Measurements from ENCODE around the gene FOXL1. TPM values are rescaled to one million over a fixed set of nuclear protein-coding genes. Genes with fewer than 3 reads are reported as not detected.

The FOXL1 gene
- total RNA-seq, 2 donors from 2014 or later = 0.37 TPM; not detected in 1

DNA sequence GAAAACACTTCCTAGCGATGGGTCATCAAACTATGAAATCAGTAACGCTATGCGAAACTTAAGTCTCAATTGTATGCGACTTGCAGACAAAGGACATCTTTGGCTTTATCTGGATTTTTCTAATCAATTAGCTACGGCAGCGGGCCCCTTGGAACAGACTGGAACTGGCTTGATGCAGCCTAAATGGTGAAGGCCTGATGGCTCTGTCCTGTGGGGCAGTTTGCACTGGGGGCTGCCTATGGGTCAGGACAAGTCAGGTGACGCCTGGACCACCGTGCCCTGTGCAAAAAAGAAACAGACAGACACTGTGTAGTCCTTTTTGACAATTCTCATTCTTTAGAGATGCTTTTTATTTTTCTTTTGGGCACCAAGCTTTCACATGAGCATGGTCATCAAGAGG, 45.3 kb upstream of the FOXL1 start:
- Mint-ChIP-seq H3K27me3 (ENCODE audit: insufficient read depth) (no peaks in the 10 kb centered on the region), H3K4me1 (no peaks in the 10 kb centered on the region), H3K4me3 (no peak overlapping the region), H3K27ac (no peak overlapping the region), H3K36me3 (ENCODE audit: low read depth) (peaks cover 1% of the 10 kb centered on the region), H3K9me3 (no peaks in the 10 kb centered on the region)
- no peak overlapping the region for H3K9ac ChIP-seq (ENCODE audit: extremely low read depth, low read length, poor library complexity, severe bottlenecking)
- H3K9me3 ChIP-seq (ENCODE audit: control insufficient read depth, low read length) = no peaks in the 10 kb centered on the region
- no peaks in the 10 kb centered on the region for H3K4me1 ChIP-seq (ENCODE audit: control insufficient read depth, insufficient read depth, low read length)
- H3K27ac ChIP-seq (ENCODE audit: low read depth, low read length) = no peak overlapping the region
- H3K36me3 ChIP-seq (ENCODE audit: control insufficient read depth, insufficient read depth, low read length) = peaks cover 6% of the 10 kb centered on the region
- H3K27me3 ChIP-seq (ENCODE audit: control insufficient read depth, insufficient read depth, low read length, poor library complexity, severe bottlenecking) = no peaks in the 10 kb centered on the region
- no peak for DNase-seq
- H3K4me3 ChIP-seq (ENCODE audit: low read length) = no peak overlapping the region
- WGBS, 2 experiments (ENCODE audit: insufficient coverage in 1 of 2, insufficient read length in 1 of 2) = 90 to 93% methylated on average over 8 of the region's 8 CpGs
- TF ChIP-seq, protein P1, sequence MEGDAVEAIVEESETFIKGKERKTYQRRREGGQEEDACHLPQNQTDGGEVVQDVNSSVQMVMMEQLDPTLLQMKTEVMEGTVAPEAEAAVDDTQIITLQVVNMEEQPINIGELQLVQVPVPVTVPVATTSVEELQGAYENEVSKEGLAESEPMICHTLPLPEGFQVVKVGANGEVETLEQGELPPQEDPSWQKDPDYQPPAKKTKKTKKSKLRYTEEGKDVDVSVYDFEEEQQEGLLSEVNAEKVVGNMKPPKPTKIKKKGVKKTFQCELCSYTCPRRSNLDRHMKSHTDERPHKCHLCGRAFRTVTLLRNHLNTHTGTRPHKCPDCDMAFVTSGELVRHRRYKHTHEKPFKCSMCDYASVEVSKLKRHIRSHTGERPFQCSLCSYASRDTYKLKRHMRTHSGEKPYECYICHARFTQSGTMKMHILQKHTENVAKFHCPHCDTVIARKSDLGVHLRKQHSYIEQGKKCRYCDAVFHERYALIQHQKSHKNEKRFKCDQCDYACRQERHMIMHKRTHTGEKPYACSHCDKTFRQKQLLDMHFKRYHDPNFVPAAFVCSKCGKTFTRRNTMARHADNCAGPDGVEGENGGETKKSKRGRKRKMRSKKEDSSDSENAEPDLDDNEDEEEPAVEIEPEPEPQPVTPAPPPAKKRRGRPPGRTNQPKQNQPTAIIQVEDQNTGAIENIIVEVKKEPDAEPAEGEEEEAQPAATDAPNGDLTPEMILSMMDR (conservative IDR thresholded peaks at IDR 0.05) = no peak

DNA sequence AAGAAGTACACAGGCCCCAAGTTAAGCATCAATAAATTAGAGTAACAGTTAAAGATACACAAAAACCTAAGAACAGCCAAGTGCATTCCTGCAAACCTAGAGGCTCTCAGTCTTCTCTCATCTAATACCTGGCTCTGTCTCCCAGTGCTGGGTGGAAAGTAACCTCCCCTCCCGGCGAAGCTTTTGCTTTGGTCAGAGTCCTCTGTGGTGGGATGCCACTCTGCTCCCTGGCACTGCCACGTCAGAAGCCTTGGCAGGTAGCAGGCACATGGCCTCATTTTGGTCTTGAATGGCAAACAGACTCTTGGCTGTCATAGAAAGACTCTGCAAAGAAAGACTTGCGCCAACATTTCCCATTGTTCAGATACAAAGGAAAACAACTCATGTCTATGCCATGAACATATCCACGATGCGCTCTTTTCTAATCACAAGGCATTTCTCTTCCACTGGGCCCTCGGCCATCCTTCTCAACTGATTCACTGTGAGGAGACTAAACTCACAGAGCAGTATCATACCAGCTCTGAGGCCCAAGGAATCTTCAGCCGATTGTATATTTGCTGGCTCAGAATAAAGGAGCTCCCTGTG, 44.5 kb upstream of the FOXL1 start:
- no peaks in the 10 kb centered on the region for H3K27me3 ChIP-seq (ENCODE audit: control insufficient read depth, insufficient read depth, low read length, poor library complexity, severe bottlenecking)
- no peaks in the 10 kb centered on the region for H3K9me3 ChIP-seq (ENCODE audit: control insufficient read depth, low read length)
- Mint-ChIP-seq H3K36me3 (ENCODE audit: low read depth) (peaks cover 1% of the 10 kb centered on the region), H3K4me3 (no peak overlapping the region), H3K27ac (no peak overlapping the region), H3K4me1 (no peaks in the 10 kb centered on the region), H3K27me3 (ENCODE audit: insufficient read depth) (no peaks in the 10 kb centered on the region), H3K9me3 (no peaks in the 10 kb centered on the region)
- no peak for DNase-seq
- H3K27ac ChIP-seq (ENCODE audit: low read depth, low read length) = no peak overlapping the region
- TF ChIP-seq, protein P1 (conservative IDR thresholded peaks at IDR 0.05) = no peak
- H3K4me1 ChIP-seq (ENCODE audit: control insufficient read depth, insufficient read depth, low read length) = no peaks in the 10 kb centered on the region
- no peak overlapping the region for H3K9ac ChIP-seq (ENCODE audit: extremely low read depth, low read length, poor library complexity, severe bottlenecking)
- 91 to 95% methylated on average over 7 to 8 of the region's 8 CpGs for WGBS, 2 experiments (ENCODE audit: insufficient coverage in 1 of 2, insufficient read length in 1 of 2)
- H3K36me3 ChIP-seq (ENCODE audit: control insufficient read depth, insufficient read depth, low read length) = peaks cover 8% of the 10 kb centered on the region
- no peak overlapping the region for H3K4me3 ChIP-seq (ENCODE audit: low read length)

DNA sequence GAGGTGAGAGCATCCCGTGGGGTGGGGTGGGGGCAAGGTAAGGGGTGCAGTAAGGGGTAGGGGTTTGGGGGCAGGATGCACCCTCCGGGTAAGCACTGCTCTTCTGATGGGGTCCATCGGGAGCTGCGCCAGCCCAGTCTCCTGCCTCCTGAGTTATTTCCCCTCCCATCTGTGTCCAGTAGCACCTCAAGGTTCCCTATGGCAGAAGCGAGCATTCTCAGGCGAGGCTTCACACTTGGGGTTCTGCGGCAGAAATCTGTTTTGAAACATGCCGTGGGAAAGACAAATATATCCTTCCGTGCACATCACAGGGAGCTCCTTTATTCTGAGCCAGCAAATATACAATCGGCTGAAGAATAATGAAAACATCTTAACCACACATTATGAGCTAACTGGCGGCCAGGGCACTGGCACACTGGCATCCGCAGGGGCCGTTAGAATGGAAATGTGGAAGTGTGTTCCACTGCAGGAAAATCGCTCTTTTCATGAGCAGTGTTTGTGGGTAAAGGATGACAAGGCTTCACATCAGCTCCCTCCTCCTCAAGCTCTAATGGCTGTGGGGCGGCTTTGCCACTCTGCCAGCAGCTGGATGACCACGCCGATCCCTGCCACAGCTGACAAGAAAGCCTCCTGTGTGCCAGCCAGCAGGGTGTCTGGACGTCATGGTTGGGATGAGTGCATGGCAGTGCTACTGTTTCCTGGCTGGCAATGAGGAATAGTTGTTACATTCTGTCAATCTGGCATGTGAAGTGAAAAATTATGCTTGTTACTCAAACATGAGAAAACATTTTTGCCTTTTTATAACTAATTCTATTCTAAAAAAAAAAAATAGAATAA, 43.4 kb upstream of the FOXL1 start:
- DNase-seq = no peak
- H3K36me3 Mint-ChIP-seq (ENCODE audit: low read depth) = no peaks in the 10 kb centered on the region
- H3K27me3 ChIP-seq (ENCODE audit: control insufficient read depth, insufficient read depth, low read length, poor library complexity, severe bottlenecking) = no peaks in the 10 kb centered on the region
- no peaks in the 10 kb centered on the region for H3K4me1 Mint-ChIP-seq
- peaks cover 14% of the 10 kb centered on the region for H3K36me3 ChIP-seq (ENCODE audit: control insufficient read depth, insufficient read depth, low read length)
- H3K4me3 Mint-ChIP-seq = no peak overlapping the region
- WGBS, 2 experiments (ENCODE audit: insufficient coverage in 1 of 2, insufficient read length in 1 of 2) = 88 to 93% methylated on average over 13 to 18 of the region's 18 CpGs
- H3K27me3 Mint-ChIP-seq (ENCODE audit: insufficient read depth) = no peaks in the 10 kb centered on the region
- no peaks in the 10 kb centered on the region for H3K4me1 ChIP-seq (ENCODE audit: control insufficient read depth, insufficient read depth, low read length)
- no peak overlapping the region for H3K27ac ChIP-seq (ENCODE audit: low read depth, low read length)
- H3K9me3 ChIP-seq (ENCODE audit: control insufficient read depth, low read length) = no peaks in the 10 kb centered on the region
- TF ChIP-seq, protein P1 (conservative IDR thresholded peaks at IDR 0.05) = no peak
- no peaks in the 10 kb centered on the region for H3K9me3 Mint-ChIP-seq
- no peak overlapping the region for H3K4me3 ChIP-seq (ENCODE audit: low read length)
- no peak overlapping the region for H3K9ac ChIP-seq (ENCODE audit: extremely low read depth, low read length, poor library complexity, severe bottlenecking)
- no peak overlapping the region for H3K27ac Mint-ChIP-seq

Data from endodermal cell (in vitro differentiated cells).